Activated T-helper 17 cell treated with anti-CD3 and anti-CD28 coated beads, Interleukin-2, amount 50 U/mL, for 72 hours (primary cell): ENCODE data around the gene ABCA3. TPM values are rescaled to one million over a fixed set of nuclear protein-coding genes. Genes with fewer than 3 reads are reported as not detected.

Experiments
- ATAC-seq: fragments of 150-1000 bp; cut with Tn5 transposase; replicated peaks from 2 replicates; pipeline ENCODE4 v1.10.0; 2021; ENCODE audit warnings: mild to moderate bottlenecking, moderate library complexity
- H3K27ac Mint-ChIP-seq: one replicate; pipeline ENCODE4 v1.8.0; 2022; ENCODE audit warnings: mixed read lengths
- H3K27me3 Mint-ChIP-seq: one replicate; pipeline ENCODE4 v1.8.0; 2022; ENCODE audit warnings: mixed read lengths
- H3K36me3 Mint-ChIP-seq: one replicate; pipeline ENCODE4 v1.8.0; 2022; ENCODE audit warnings: low read depth, mild to moderate bottlenecking, mixed read lengths
- H3K4me1 Mint-ChIP-seq: one replicate; pipeline ENCODE4 v1.8.0; 2022; ENCODE audit warnings: mixed read lengths
- H3K4me3 Mint-ChIP-seq: one replicate; pipeline ENCODE4 v1.8.0; 2022; ENCODE audit warnings: mild to moderate bottlenecking, mixed read lengths
- H3K9me3 Mint-ChIP-seq: one replicate; pipeline ENCODE4 v1.8.0; 2022; ENCODE audit warnings: mixed read lengths
- total RNA-seq, 2 donors: library from RNA; stranded (reverse); gene quantifications; one replicate each; pipeline ENCODE4 v1.2.3, GENCODE V29; 2022

The ABCA3 gene
- total RNA-seq, 2 donors from 2014 or later = 4.7 to 5.2 TPM

DNA sequence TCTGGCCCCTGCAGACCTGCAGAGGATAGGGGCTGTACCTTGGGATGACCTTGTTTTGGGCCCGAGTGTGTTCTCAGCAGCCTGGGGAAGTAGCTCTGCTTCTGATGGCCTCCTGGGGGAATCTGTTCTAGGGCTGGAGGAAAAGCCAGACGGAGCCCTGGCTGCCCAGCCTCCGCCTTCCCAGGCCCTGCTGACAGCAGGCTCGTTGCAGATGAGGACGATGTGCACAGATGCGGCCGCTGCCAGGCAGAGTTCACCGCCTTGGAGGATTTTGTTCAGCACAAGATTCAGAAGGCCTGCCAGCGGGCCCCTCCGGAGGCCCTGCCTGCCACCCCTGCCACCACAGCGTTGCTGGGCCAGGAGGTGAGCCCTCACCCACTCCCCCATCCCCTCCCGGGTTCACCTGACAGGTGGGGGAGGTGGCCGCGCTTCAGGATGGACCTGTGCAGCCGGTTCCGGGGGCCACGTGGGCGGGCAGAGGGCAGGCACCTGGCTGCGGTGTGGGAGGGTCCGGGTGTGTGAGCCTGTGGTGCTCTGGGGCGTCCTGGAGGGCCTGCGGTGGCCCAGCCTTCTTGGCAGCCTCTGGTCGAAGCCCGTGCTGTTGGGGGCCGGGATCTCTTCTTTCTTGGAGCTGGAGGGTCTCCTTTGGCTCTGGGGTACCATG, 112.2 kb downstream of the ABCA3 start:
- no peaks in the 10 kb centered on the region for H3K27me3 Mint-ChIP-seq
- no peaks in the 10 kb centered on the region for H3K4me1 Mint-ChIP-seq
- no peak for ATAC-seq
- peaks cover 25% of the 10 kb centered on the region for H3K36me3 Mint-ChIP-seq
- H3K27ac Mint-ChIP-seq = no peak overlapping the region
- no peaks in the 10 kb centered on the region for H3K9me3 Mint-ChIP-seq
- H3K4me3 Mint-ChIP-seq = no peak overlapping the region

DNA sequence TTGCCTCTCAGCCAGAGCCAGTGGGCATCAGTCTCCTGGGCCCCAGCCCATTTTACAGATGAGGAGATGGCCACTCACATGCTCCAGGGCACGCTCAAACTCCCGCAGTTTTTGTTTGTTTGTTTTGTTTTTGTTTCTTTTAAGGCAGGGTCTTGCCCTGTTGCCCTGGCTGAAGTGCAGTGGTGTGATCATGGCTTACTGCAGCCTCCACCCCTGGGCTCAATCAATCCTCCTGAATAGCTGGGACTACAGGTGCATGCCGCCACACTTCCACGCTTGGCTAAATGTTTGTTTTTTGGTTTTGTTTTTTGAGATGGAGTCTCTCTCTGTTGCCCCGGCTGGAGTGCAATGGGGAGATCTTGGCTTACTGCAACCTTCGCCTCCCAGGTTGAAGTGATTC, 113.6 kb downstream of the ABCA3 start:
- H3K4me3 Mint-ChIP-seq = no peak overlapping the region
- ATAC-seq = no peak
- peaks cover 23% of the 10 kb centered on the region for H3K36me3 Mint-ChIP-seq
- no peaks in the 10 kb centered on the region for H3K9me3 Mint-ChIP-seq
- no peak overlapping the region for H3K27ac Mint-ChIP-seq
- no peaks in the 10 kb centered on the region for H3K4me1 Mint-ChIP-seq
- no peaks in the 10 kb centered on the region for H3K27me3 Mint-ChIP-seq

DNA sequence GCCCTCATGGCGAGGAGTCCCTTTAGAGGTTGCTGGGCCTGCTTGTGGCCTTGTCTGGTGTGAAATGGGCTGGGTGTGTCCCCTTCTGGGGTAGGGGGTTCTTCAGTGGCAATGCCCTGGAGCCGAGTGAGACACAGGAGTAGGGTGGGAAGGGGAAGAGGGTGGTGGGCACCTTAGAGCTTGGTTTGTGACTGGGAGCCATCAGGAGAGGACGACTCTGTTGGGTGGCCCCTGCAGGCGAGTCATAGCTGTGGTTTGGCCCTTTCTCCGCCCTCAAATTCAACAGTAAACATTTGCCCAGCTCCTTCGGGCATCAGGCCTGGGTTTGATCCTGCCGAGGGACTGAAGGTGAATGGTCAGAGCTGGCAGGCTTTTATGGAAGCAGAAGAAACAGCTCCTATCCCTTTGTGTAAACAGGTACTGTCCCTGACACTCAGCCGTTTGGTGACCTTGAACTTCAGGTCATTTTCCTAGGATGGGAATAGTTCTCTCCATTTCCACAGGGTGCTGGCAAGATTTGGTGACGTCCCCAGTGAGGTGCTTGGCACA, 114.2 kb downstream of the ABCA3 start:
- no peaks in the 10 kb centered on the region for H3K4me1 Mint-ChIP-seq
- H3K27ac Mint-ChIP-seq = no peak overlapping the region
- peaks cover 20% of the 10 kb centered on the region for H3K36me3 Mint-ChIP-seq
- no peaks in the 10 kb centered on the region for H3K9me3 Mint-ChIP-seq
- no peak overlapping the region for H3K4me3 Mint-ChIP-seq
- no peak for ATAC-seq
- no peaks in the 10 kb centered on the region for H3K27me3 Mint-ChIP-seq

Other genes starting within 250 kb of the ABCA3 start
- gene PKD1, start 204.8 kb downstream of the ABCA3 start, total RNA-seq = 100 to 1,000 TPM in 1 of 2 donors, 10 to 100 TPM in 1; 71.8 to 122 TPM
- gene RAB26, start 192.1 kb downstream of the ABCA3 start, total RNA-seq = under 1 TPM; 0.28 to 0.34 TPM
- 10 to 100 TPM; 49.8 to 80.1 TPM for gene TRAF7, start 184.9 kb downstream of the ABCA3 start, total RNA-seq
- gene CASKIN1, start 144.1 kb downstream of the ABCA3 start, total RNA-seq = 1 to 10 TPM in 1 of 2 donors, under 1 TPM in 1; 0.78 to 6.6 TPM
- gene MLST8, start 135.3 kb downstream of the ABCA3 start, total RNA-seq = 10 to 100 TPM; 33.4 to 48.8 TPM
- 1 to 10 TPM; 6.9 to 8.9 TPM for gene BRICD5, start 129.9 kb downstream of the ABCA3 start, total RNA-seq
- 10 to 100 TPM; 11.6 to 21.6 TPM for gene PGP, start 125.9 kb downstream of the ABCA3 start, total RNA-seq
- 10 to 100 TPM; 20.1 to 22.8 TPM for gene E4F1, start 117.1 kb downstream of the ABCA3 start, total RNA-seq
- gene DNASE1L2, start 104.3 kb downstream of the ABCA3 start, total RNA-seq = 1 to 10 TPM; 2.4 to 2.7 TPM
- 10 to 100 TPM; 36.7 to 50.6 TPM for gene ECI1, start 89.1 kb downstream of the ABCA3 start, total RNA-seq
- gene RNPS1, start 72.6 kb downstream of the ABCA3 start, total RNA-seq = 100 to 1,000 TPM; 205 to 314 TPM
- 10 to 100 TPM; 59.6 to 64.5 TPM for gene CCNF, start 88.7 kb upstream of the ABCA3 start, total RNA-seq
- 10 to 100 TPM; 14.8 to 19.7 TPM for gene TEDC2, start 119.4 kb upstream of the ABCA3 start, total RNA-seq
- gene NTN3, start 130.6 kb upstream of the ABCA3 start, total RNA-seq = under 1 TPM in 1 of 2 donors, not detected in 1; 0.21 TPM
- 10 to 100 TPM; 10.8 to 16.1 TPM for gene TBC1D24, start 134.4 kb upstream of the ABCA3 start, total RNA-seq
- 100 to 1,000 TPM in 1 of 2 donors, 10 to 100 TPM in 1; 98.5 to 128 TPM for gene ATP6V0C, start 173.2 kb upstream of the ABCA3 start, total RNA-seq
- gene AMDHD2, start 179.6 kb upstream of the ABCA3 start, total RNA-seq = 10 to 100 TPM; 39.6 to 54.5 TPM
- gene CEMP1, start 190.7 kb upstream of the ABCA3 start, total RNA-seq = not detected
- 10 to 100 TPM; 52.1 to 67.7 TPM for gene PDPK1, start 197.3 kb upstream of the ABCA3 start, total RNA-seq